Mesendoderm (in vitro differentiated cells): ENCODE data around the gene TRAPPC1.

Experiments used
- DNase-seq: peaks from one replicate; pipeline ENCODE4 v3.0.0; 2013
- H2AK5ac ChIP-seq: 2 replicates; pipeline ENCODE4 v1.6.1; 2013; ENCODE audit warnings: low read length, inconsistent platforms
- H2BK120ac ChIP-seq: 2 replicates; pipeline ENCODE4 v1.6.1; 2013; ENCODE audit warnings: low read depth, mild to moderate bottlenecking, low read length, moderate library complexity, mixed read lengths
- H2BK15ac ChIP-seq: replicated peaks from 2 replicates; pipeline ENCODE4 v1.6.1; 2013; ENCODE audit warnings: low read depth, mild to moderate bottlenecking, moderate library complexity
- H2BK5ac ChIP-seq: 2 replicates; pipeline ENCODE4 v1.6.1; 2013; ENCODE audit warnings: low read length, inconsistent platforms
- H3K18ac ChIP-seq: 2 replicates; pipeline ENCODE4 v1.6.1; 2013; ENCODE audit warnings: mild to moderate bottlenecking, low read length, mixed read lengths
- H3K23ac ChIP-seq: one replicate; pipeline ENCODE4 v1.6.1; 2013; ENCODE audit warnings: low read length
- H3K27ac ChIP-seq: 2 replicates; pipeline ENCODE4 v1.5.1; 2013; ENCODE audit warnings: low read depth, mild to moderate bottlenecking, inconsistent platforms, low read length, moderate library complexity
- H3K27me3 ChIP-seq: 2 replicates; pipeline ENCODE4 v1.6.1; 2013; ENCODE audit warnings: low read length, control low read depth, mild to moderate bottlenecking, inconsistent platforms; ENCODE audit not compliant: insufficient read depth, poor library complexity
- H3K36me3 ChIP-seq: 2 replicates; pipeline ENCODE4 v1.6.1; 2013; ENCODE audit warnings: low read length, inconsistent platforms; ENCODE audit not compliant: control insufficient read depth, insufficient read depth
- H3K4ac ChIP-seq: one replicate; pipeline ENCODE4 v1.6.1; 2013; ENCODE audit warnings: low read depth, mild to moderate bottlenecking, low read length, moderate library complexity
- H3K4me1 ChIP-seq: 2 replicates; pipeline ENCODE4 v1.6.1; 2013; ENCODE audit warnings: low read depth, low read length, inconsistent platforms; ENCODE audit not compliant: control insufficient read depth
- H3K4me2 ChIP-seq: 2 replicates; pipeline ENCODE4 v1.6.1; 2013; ENCODE audit warnings: low read length
- H3K4me3 ChIP-seq: 2 replicates; pipeline ENCODE4 v1.5.1; 2013; ENCODE audit warnings: mild to moderate bottlenecking, low read length
- H3K56ac ChIP-seq: one replicate; pipeline ENCODE4 v1.6.1; 2013; ENCODE audit warnings: low read length
- H3K79me1 ChIP-seq: 2 replicates; pipeline ENCODE4 v1.6.1; 2013; ENCODE audit warnings: low read length, inconsistent platforms
- H3K79me2 ChIP-seq: 2 replicates; pipeline ENCODE4 v1.6.1; 2013; ENCODE audit warnings: mild to moderate bottlenecking, low read length; ENCODE audit not compliant: control insufficient read depth, insufficient read depth
- H3K9ac ChIP-seq: 2 replicates; pipeline ENCODE4 v1.6.1; 2013; ENCODE audit warnings: low read length, inconsistent platforms
- H4K5ac ChIP-seq: one replicate; pipeline ENCODE4 v1.6.1; 2013; ENCODE audit warnings: low read length
- H4K8ac ChIP-seq: one replicate; pipeline ENCODE4 v1.6.1; 2013; ENCODE audit warnings: low read depth, mild to moderate bottlenecking, control low read depth, low read length, moderate library complexity
- WGBS: extraction: QIAGEN DNeasy Blood & Tissue Kit; methylation state at CpG from one replicate; pipeline ENCODE4 v1.1.7; 2013; ENCODE audit warnings: low lambda C conversion rate, missing lambda C conversion rate; ENCODE audit not compliant: insufficient coverage; ENCODE audit errors: extremely low coverage; 5-methylcytosine and 5-hydroxymethylcytosine counted together

The TRAPPC1 gene

DNA sequence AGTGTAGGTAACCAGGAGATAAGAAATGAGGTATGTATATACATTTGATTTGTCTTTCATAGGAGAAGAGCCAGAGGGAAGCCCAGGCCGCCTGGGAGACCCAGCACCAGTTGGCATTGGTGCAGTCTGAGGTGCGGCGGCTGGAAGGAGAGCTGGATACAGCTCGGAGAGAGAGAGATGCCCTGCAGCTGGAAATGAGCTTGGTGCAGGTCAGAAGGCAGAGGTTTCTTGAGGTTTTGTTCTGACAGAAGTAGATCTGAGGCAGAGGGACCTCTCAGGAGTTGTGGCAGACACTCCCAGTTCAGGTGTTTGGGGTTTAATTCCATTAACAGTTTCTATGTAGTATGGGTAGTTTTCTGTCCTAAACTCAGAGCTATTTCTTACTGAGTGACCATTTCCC lies 8.3 kb upstream of the TRAPPC1 start:
- no peak overlapping the region for H3K27ac ChIP-seq
- H4K8ac ChIP-seq = no peak overlapping the region
- H3K4ac ChIP-seq = no peak overlapping the region
- H3K79me2 ChIP-seq = no peaks in the 10 kb centered on the region
- H3K23ac ChIP-seq = no peak overlapping the region
- H2BK120ac ChIP-seq = no peak overlapping the region
- H3K4me2 ChIP-seq = no peak overlapping the region
- H3K9ac ChIP-seq = no peak overlapping the region
- DNase-seq = no peak
- H3K4me3 ChIP-seq = no peak overlapping the region
- H2BK15ac ChIP-seq = no peak overlapping the region
- no peaks in the 10 kb centered on the region for H3K4me1 ChIP-seq
- H3K56ac ChIP-seq = no peak overlapping the region
- no peak overlapping the region for H2AK5ac ChIP-seq
- no peak overlapping the region for H4K5ac ChIP-seq
- H3K36me3 ChIP-seq = peaks cover 16% of the 10 kb centered on the region
- H3K79me1 ChIP-seq = no peaks in the 10 kb centered on the region
- H2BK5ac ChIP-seq = no peak overlapping the region
- no peak overlapping the region for H3K18ac ChIP-seq
- no peaks in the 10 kb centered on the region for H3K27me3 ChIP-seq
- no CpG with 5 or more reads among the region's 4 CpGs for WGBS

GRCh38 chr17:7935859-7936258 lies 4.1 kb upstream of the TRAPPC1 start:
- no peak overlapping the region for H3K4me2 ChIP-seq
- peaks cover 2% of the 10 kb centered on the region for H3K79me2 ChIP-seq
- H3K36me3 ChIP-seq = peaks cover 7% of the 10 kb centered on the region
- H4K5ac ChIP-seq = no peak overlapping the region
- H2BK5ac ChIP-seq = no peak overlapping the region
- H3K9ac ChIP-seq = no peak overlapping the region
- H2AK5ac ChIP-seq = no peak overlapping the region
- H4K8ac ChIP-seq = no peak overlapping the region
- H3K4me1 ChIP-seq = peaks cover 5% of the 10 kb centered on the region
- H2BK15ac ChIP-seq = no peak overlapping the region
- no peak for DNase-seq
- H3K79me1 ChIP-seq = peaks cover 9% of the 10 kb centered on the region
- no peak overlapping the region for H2BK120ac ChIP-seq
- H3K4ac ChIP-seq = no peak overlapping the region
- no peak overlapping the region for H3K4me3 ChIP-seq
- no peak overlapping the region for H3K23ac ChIP-seq
- H3K27me3 ChIP-seq = no peaks in the 10 kb centered on the region
- no peak overlapping the region for H3K18ac ChIP-seq
- no peak overlapping the region for H3K27ac ChIP-seq
- H3K56ac ChIP-seq = no peak overlapping the region

DNA sequence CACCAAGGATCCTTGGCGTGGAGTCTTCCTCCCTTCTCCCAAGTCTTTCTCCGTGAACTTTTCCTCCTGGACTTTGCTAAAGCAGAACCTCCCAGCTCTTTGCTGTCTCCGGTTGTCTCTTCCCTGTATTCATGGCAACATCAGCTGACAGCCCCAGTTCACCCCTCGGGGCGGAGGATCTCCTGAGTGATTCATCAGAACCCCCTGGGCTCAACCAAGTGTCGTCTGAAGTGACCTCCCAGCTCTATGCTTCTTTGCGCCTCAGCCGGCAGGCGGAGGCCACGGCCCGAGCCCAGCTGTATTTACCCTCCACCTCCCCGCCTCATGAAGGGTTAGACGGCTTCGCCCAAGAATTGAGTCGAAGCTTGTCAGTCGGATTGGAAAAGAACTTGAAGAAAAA lies 1.2 kb upstream of the TRAPPC1 start:
- Histone ChIP-seq H3K4me2 (peak overlapping the region; percentile 96), H2BK5ac (no peak overlapping the region), H3K27ac (no peak overlapping the region), H2BK15ac (no peak overlapping the region), H3K79me1 (peaks cover 9% of the 10 kb centered on the region), H3K23ac (no peak overlapping the region), H3K4me3 (peak overlapping the region; percentile 94), H3K36me3 (peaks cover 2% of the 10 kb centered on the region), H3K9ac (peak overlapping the region; percentile 98), H2AK5ac (no peak overlapping the region), H3K79me2 (peaks cover 2% of the 10 kb centered on the region), H3K56ac (peak overlapping the region; percentile 100), H4K5ac (no peak overlapping the region), H4K8ac (no peak overlapping the region), H3K4ac (no peak overlapping the region), H2BK120ac (no peak overlapping the region), H3K18ac (no peak overlapping the region), H3K27me3 (peaks cover 8% of the 10 kb centered on the region), H3K4me1 (peaks cover 5% of the 10 kb centered on the region)
- WGBS = no CpG with 5 or more reads among the region's 16 CpGs
- DNase-seq = peak; percentile 82

DNA sequence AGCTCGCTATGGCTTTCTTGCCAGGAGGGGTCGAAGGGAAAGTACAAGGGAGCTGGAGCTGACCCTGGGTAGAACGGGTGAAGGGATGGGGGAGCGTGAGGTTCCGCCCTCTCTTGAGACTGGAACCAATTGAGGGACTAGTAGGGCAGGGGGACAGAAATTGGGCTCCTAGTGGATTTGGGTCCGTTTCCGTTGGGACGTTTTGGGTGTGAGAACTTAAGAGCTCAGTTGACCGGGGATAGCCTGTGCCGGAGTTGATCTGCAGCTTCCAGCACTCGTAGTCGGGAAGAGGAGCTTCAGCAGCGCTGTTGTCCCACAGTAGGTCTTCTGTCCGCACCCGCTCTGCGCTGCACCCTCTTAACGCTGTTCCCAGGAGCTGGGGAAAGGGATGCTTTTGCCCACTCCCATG lies 741 bp upstream of the TRAPPC1 start:
- H3K27me3 ChIP-seq = peaks cover 8% of the 10 kb centered on the region
- peak overlapping the region; percentile 81 for H2BK5ac ChIP-seq
- no peak overlapping the region for H2BK15ac ChIP-seq
- no peak overlapping the region for H4K5ac ChIP-seq
- peak; percentile 58 for DNase-seq
- H2BK120ac ChIP-seq = no peak overlapping the region
- peak overlapping the region; percentile 97 for H3K23ac ChIP-seq
- peak overlapping the region; percentile 98 for H3K9ac ChIP-seq
- H3K79me1 ChIP-seq = peaks cover 9% of the 10 kb centered on the region
- H3K79me2 ChIP-seq = peaks cover 2% of the 10 kb centered on the region
- peaks cover 5% of the 10 kb centered on the region for H3K4me1 ChIP-seq
- H3K4me3 ChIP-seq = peak overlapping the region; percentile 94
- WGBS = no CpG with 5 or more reads among the region's 17 CpGs
- no peak overlapping the region for H4K8ac ChIP-seq
- H3K36me3 ChIP-seq = peaks cover 2% of the 10 kb centered on the region
- no peak overlapping the region for H2AK5ac ChIP-seq
- no peak overlapping the region for H3K27ac ChIP-seq
- H3K56ac ChIP-seq = peak overlapping the region; percentile 100
- no peak overlapping the region for H3K4ac ChIP-seq
- H3K4me2 ChIP-seq = peak overlapping the region; percentile 96
- no peak overlapping the region for H3K18ac ChIP-seq

DNA sequence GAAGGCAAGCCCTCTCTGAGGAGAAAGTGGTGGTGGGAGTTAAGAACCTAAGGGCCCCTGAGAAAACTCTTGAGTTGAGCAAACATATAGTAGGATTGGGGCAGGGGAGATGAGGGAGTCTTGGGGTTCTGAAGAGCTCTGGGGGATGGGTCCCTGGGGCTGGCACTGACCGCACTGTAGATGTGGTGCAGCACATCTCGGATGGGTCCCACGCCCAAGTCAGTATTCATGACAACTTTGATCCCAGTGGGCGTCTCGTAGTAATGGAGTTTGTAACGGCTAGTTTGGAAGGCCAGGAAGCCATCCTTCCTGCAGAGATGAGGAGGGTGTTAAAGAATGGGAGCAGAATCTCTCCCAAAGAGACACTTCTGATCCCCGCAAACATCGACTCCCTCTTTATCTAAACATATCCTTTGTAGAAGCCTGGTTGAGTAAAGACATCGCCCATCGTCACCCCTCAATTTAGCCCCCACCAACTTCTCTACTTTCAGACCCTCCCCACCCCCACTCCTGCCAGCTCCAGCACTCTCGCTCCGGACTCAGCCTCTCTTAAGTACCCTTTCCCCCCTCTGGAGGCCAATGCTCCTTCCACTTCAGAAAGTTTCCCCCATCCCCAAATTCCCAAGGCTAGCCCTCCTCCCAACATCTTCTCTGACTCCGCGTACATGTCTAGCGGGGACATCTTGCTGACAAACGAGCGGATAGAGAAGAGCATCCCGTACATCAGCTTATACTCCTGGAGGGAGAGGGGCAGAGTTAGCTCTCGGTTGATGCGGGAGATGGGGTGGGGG lies 710 bp downstream of the TRAPPC1 start:
- Histone ChIP-seq H3K27ac (no peak overlapping the region), H3K23ac (no peak overlapping the region)

More for the DNA sequence above, 710 bp downstream of the TRAPPC1 start:
- Histone ChIP-seq H4K8ac (no peak overlapping the region), H2BK120ac (no peak overlapping the region), H3K79me2 (peaks cover 2% of the 10 kb centered on the region), H4K5ac (no peak overlapping the region), H3K9ac (peak overlapping the region; percentile 77), H2BK15ac (no peak overlapping the region), H3K27me3 (peaks cover 11% of the 10 kb centered on the region), H3K79me1 (peaks cover 9% of the 10 kb centered on the region), H3K36me3 (no peaks in the 10 kb centered on the region), H3K4me1 (peaks cover 5% of the 10 kb centered on the region), H3K4ac (no peak overlapping the region), H3K4me3 (peak overlapping the region; percentile 72), H3K4me2 (peak overlapping the region; percentile 89), H2BK5ac (no peak overlapping the region), H3K18ac (no peak overlapping the region), H2AK5ac (no peak overlapping the region), H3K56ac (peak overlapping the region; percentile 90)
- DNase-seq = no peak
- no CpG with 5 or more reads among the region's 20 CpGs for WGBS
